Mesodermal cell (in vitro differentiated cells): ENCODE results near the gene UBASH3B.

Experiments
- H3K27ac ChIP-seq: 2 replicates; pipeline ENCODE4 v1.7.0; 2013; ENCODE audit warnings: mild to moderate bottlenecking, low read depth, low read length, moderate library complexity; ENCODE audit not compliant: severe bottlenecking
- H3K36me3 ChIP-seq: 2 replicates; pipeline ENCODE4 v1.7.1; 2013; ENCODE audit warnings: mild to moderate bottlenecking, low read length, moderate library complexity; ENCODE audit not compliant: control insufficient read depth, insufficient read depth
- H3K4me1 ChIP-seq: one replicate; pipeline ENCODE4 v1.7.1; 2013; ENCODE audit warnings: mild to moderate bottlenecking, low read length; ENCODE audit not compliant: insufficient read depth, control insufficient read depth, poor library complexity, severe bottlenecking
- H3K4me3 ChIP-seq: 2 replicates; pipeline ENCODE4 v1.7.0; 2013; ENCODE audit warnings: low read length, control low read depth, mild to moderate bottlenecking; ENCODE audit not compliant: insufficient read depth, poor library complexity, severe bottlenecking; ENCODE audit errors: extremely low read depth
- H3K9me3 ChIP-seq: 2 replicates; pipeline ENCODE4 v1.7.1; 2013; ENCODE audit warnings: mild to moderate bottlenecking, low read length, moderate library complexity; ENCODE audit not compliant: control insufficient read depth
- WGBS, 2 experiments: methylation state at CpG; one replicate each; pipeline ENCODE4 v1.1.5; 2013; ENCODE audit warnings: missing lambda C conversion rate in 2 of 2; ENCODE audit not compliant: insufficient coverage in 2 of 2; 5-methylcytosine and 5-hydroxymethylcytosine counted together

UBASH3B gene

GRCh38 chr11:122649116-122649515 lies 6.4 kb upstream of the UBASH3B start:
- Histone ChIP-seq H3K27ac (no peak overlapping the region), H3K36me3 (no peaks in the 10 kb centered on the region), H3K9me3 (no peaks in the 10 kb centered on the region), H3K4me3 (no peak overlapping the region), H3K4me1 (peaks cover 12% of the 10 kb centered on the region)
- WGBS, 2 experiments, result 95% methylated on average over 2 of the region's 3 CpGs; no CpG with 5 or more reads in 1 of the 2 experiments

GRCh38 chr11:122650619-122651018 lies 4.9 kb upstream of the UBASH3B start:
- no peak overlapping the region for H3K27ac ChIP-seq
- no peak overlapping the region for H3K4me3 ChIP-seq
- no peaks in the 10 kb centered on the region for H3K36me3 ChIP-seq
- H3K9me3 ChIP-seq, result no peaks in the 10 kb centered on the region
- WGBS, 2 experiments, result no CpG with 5 or more reads among the region's 1 CpG
- peaks cover 14% of the 10 kb centered on the region for H3K4me1 ChIP-seq

GRCh38 chr11:122652495-122652894 lies 3.0 kb upstream of the UBASH3B start:
- no peak overlapping the region for H3K4me3 ChIP-seq
- H3K36me3 ChIP-seq, result peaks cover 2% of the 10 kb centered on the region
- no peak overlapping the region for H3K27ac ChIP-seq
- H3K4me1 ChIP-seq, result peaks cover 6% of the 10 kb centered on the region
- WGBS, 2 experiments, result 78 to 88% methylated on average over 1 to 2 of the region's 2 CpGs
- H3K9me3 ChIP-seq, result no peaks in the 10 kb centered on the region

- Histone ChIP-seq H3K4me1 (peaks cover 5% of the 10 kb centered on the region), H3K36me3 (peaks cover 17% of the 10 kb centered on the region), H3K27ac (no peak overlapping the region), H3K9me3 (peaks cover 6% of the 10 kb centered on the region), H3K4me3 (no peak overlapping the region)
- 80 to 85% methylated on average over 4 to 5 of the region's 7 CpGs for WGBS, 2 experiments
Measured at GRCh38 chr11:122653916-122654585, 1.5 kb upstream of the UBASH3B start.

GRCh38 chr11:122656073-122656630 lies 630 bp downstream of the UBASH3B start:
- Histone ChIP-seq H3K4me1 (peaks cover 23% of the 10 kb centered on the region), H3K36me3 (peaks cover 17% of the 10 kb centered on the region), H3K4me3 (peak overlapping the region; percentile 78), H3K27ac (peak overlapping the region; percentile 82), H3K9me3 (peaks cover 6% of the 10 kb centered on the region)
- 0 to 1% methylated on average over 50 to 64 of the region's 66 CpGs for WGBS, 2 experiments

GRCh38 chr11:122656631-122657101 lies 1.1 kb downstream of the UBASH3B start:
- Histone ChIP-seq H3K36me3 (peaks cover 17% of the 10 kb centered on the region), H3K4me1 (peaks cover 25% of the 10 kb centered on the region), H3K9me3 (peaks cover 6% of the 10 kb centered on the region), H3K4me3 (peak overlapping the region; percentile 78), H3K27ac (no peak overlapping the region)
- WGBS, 2 experiments, result 3% methylated on average over 10 to 25 of the region's 25 CpGs

GRCh38 chr11:122659676-122660554 lies 4.4 kb downstream of the UBASH3B start:
- H3K4me1 ChIP-seq, result peaks cover 31% of the 10 kb centered on the region
- peaks cover 40% of the 10 kb centered on the region for H3K36me3 ChIP-seq
- peaks cover 6% of the 10 kb centered on the region for H3K9me3 ChIP-seq
- no peak overlapping the region for H3K27ac ChIP-seq
- no peak overlapping the region for H3K4me3 ChIP-seq
- WGBS, 2 experiments, result 86 to 96% methylated on average over 10 to 11 of the region's 11 CpGs

GRCh38 chr11:122661182-122661945 lies 5.8 kb downstream of the UBASH3B start:
- Histone ChIP-seq H3K4me1 (peaks cover 43% of the 10 kb centered on the region), H3K4me3 (no peak overlapping the region), H3K27ac (peak overlapping the region; percentile 1), H3K36me3 (peaks cover 53% of the 10 kb centered on the region), H3K9me3 (peaks cover 6% of the 10 kb centered on the region)
- 87 to 91% methylated on average over 3 to 5 of the region's 7 CpGs for WGBS, 2 experiments

- H3K36me3 ChIP-seq, result peaks cover 58% of the 10 kb centered on the region
- WGBS, 2 experiments, result 86 to 92% methylated on average over 11 of the region's 13 CpGs
- H3K27ac ChIP-seq, result no peak overlapping the region
- peaks cover 43% of the 10 kb centered on the region for H3K4me1 ChIP-seq
- no peak overlapping the region for H3K4me3 ChIP-seq
- peaks cover 6% of the 10 kb centered on the region for H3K9me3 ChIP-seq
Measured at GRCh38 chr11:122663056-122663740, 7.7 kb downstream of the UBASH3B start.

- no peak overlapping the region for H3K4me3 ChIP-seq
- peaks cover 43% of the 10 kb centered on the region for H3K4me1 ChIP-seq
- H3K36me3 ChIP-seq, result peaks cover 58% of the 10 kb centered on the region
- 79 to 98% methylated on average over 3 to 4 of the region's 4 CpGs for WGBS, 2 experiments
- no peak overlapping the region for H3K27ac ChIP-seq
- H3K9me3 ChIP-seq, result peaks cover 6% of the 10 kb centered on the region
Measured at GRCh38 chr11:122663764-122664163, 8.2 kb downstream of the UBASH3B start.
